ENCODE measurements around the gene IDH2.

The IDH2 gene

DNA sequence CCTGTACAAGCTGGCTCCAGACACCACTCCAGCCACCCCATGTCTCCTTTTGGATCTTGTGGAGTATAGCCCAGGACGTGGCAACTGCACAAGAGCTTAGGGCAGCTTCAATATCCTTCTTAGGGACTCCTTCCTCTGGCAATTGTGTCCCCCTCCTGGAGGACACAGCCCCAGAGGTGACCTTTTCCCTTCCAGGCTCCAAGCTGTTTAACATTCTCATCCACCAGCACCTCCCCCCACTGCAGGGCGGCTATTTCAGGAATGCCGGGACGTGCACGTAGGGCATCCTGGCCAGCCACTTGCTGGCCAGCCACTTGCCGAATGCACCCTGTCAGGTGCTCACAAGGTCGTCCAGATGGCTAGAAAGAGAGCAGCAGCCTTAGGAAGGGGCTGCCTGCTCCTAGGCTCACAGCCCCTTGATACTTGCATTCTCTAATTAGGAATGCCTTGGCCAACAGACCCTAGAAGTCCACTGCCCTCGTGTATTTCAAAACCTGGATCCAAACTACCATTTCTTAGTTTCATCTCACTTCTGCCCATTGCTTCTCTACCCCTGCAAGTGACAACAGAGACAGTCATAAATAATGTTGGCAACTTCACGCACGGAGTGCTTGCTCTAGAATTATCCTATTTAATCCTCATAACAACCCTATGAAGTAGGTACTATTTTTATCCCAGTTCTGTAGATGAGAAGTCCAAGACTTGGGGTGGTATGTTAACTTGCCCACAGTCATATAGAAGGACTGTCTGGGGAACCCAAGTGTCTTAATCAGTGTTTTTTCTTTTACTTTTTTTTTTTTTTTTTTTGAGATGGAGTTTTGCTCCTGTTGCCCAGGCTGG is 24.5 kb upstream of the IDH2 start:
- H3K4me3 ChIP-seq (replicated peaks; ENCODE audit: low read depth, low read length), result no peak overlapping the region
- DNase-seq (ENCODE audit: low read depth), result no peak
- TF ChIP-seq CTCF (IDR thresholded peaks at IDR 0.05; ENCODE audit: low read length, missing control alignments), result no peak

DNA sequence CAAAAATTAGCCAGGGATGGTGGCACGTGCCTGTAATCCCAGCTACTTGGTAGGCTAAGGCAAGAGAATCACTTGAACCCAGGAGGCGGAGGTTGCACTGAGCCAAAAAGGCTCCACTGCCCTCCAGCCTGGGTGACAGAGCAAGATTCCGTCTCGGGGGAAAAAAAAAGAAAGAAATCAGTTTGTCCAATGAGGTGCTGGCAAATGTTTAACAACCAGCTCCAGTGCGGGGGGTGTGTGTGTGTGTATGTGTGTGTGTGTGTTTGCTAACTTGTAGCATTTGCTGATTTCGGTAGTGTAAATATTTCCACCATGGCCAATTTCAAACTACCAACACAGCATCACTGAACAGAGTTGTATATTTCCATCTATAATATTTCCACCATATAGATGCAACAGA is 23.8 kb upstream of the IDH2 start:
- TF ChIP-seq CTCF (IDR thresholded peaks at IDR 0.05; ENCODE audit: low read length, missing control alignments), result no peak
- DNase-seq (ENCODE audit: low read depth), result no peak
- no peak overlapping the region for H3K4me3 ChIP-seq (replicated peaks; ENCODE audit: low read depth, low read length)

GRCh38 chr15:90124507-90124906 is 22.2 kb upstream of the IDH2 start:
- DNase-seq (ENCODE audit: low read depth), result no peak
- TF ChIP-seq CTCF (IDR thresholded peaks at IDR 0.05; ENCODE audit: low read length, missing control alignments), result no peak
- H3K4me3 ChIP-seq (replicated peaks; ENCODE audit: low read depth, low read length), result no peak overlapping the region

- no peak overlapping the region for H3K4me3 ChIP-seq (replicated peaks; ENCODE audit: low read depth, low read length)
- DNase-seq (ENCODE audit: low read depth), result no peak
- TF ChIP-seq CTCF (IDR thresholded peaks at IDR 0.05; ENCODE audit: low read length, missing control alignments), result no peak
These were observed 18.8 kb upstream of the IDH2 start for GRCh38 chr15:90121086-90121485.

DNA sequence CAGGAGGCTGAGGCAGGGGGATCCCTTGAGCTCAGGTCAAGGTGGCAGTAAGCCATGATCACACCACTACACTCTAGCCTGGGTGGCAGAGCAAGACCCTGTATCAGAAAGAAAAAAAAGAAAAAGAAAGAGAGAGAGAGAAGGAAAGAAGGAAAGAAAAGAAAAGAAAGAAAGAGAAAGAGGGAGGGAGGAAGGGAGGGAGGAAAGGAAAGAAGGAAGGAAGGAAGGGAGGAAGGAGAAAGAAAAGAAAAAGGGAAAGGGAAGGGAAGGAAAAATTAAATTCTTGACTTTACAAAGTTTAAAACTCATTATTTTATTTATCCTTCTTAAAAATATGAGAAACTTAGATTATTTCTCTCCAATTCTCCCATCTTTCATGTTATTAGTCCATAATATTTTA is 17.1 kb upstream of the IDH2 start:
- DNase-seq (ENCODE audit: low read depth), result no peak
- no peak overlapping the region for H3K4me3 ChIP-seq (replicated peaks; ENCODE audit: low read depth, low read length)
- TF ChIP-seq CTCF (IDR thresholded peaks at IDR 0.05; ENCODE audit: low read length, missing control alignments), result no peak

GRCh38 chr15:90115783-90116182 is 13.5 kb upstream of the IDH2 start:
- H3K4me3 ChIP-seq (replicated peaks; ENCODE audit: low read depth, low read length), result no peak overlapping the region
- DNase-seq (ENCODE audit: low read depth), result no peak

More at GRCh38 chr15:90115783-90116182, 13.5 kb upstream of the IDH2 start:
- no peak for TF ChIP-seq CTCF (IDR thresholded peaks at IDR 0.05; ENCODE audit: low read length, missing control alignments)
